ENCODE data around the gene SETD3.

GRCh38 chr14:99523704-99524055, 43.0 kb upstream of the SETD3 start:
- TF ChIP-seq CTCF (IDR thresholded peaks at IDR 0.05) (no peak), POLR2A (IDR thresholded peaks at IDR 0.05) (no peak), POLR2AphosphoS5 (IDR thresholded peaks at IDR 0.05) (no peak)

Data from gastroesophageal sphincter (tissue), 3 donors.